DOHH2 (cell line): ENCODE data around the gene OPTC.
A peak's percentile ranks its signal among the peaks of the same experiment; 100 is the strongest.

Experiments used
- H3F3A ChIP-seq: fragments of 200-600 bp; sonication (generic), shearing (Covaris generic); 2 replicates; pipeline ENCODE4 v1.6.0; 2016; ENCODE audit warnings: antibody characterized with exemption, mild to moderate bottlenecking; ENCODE audit not compliant: control insufficient read depth, insufficient read depth
- H3K27ac ChIP-seq: fragments of 200-600 bp; sonication (generic); 2 replicates; pipeline ENCODE4 v1.5.1; 2014; ENCODE audit warnings: low read depth, mild to moderate bottlenecking, low read length, moderate library complexity
- H3K27me3 ChIP-seq: fragments of 200-600 bp; sonication (generic); 2 replicates; pipeline ENCODE4 v1.6.1; 2014; ENCODE audit warnings: mild to moderate bottlenecking, low read length, mixed read lengths; ENCODE audit not compliant: control insufficient read depth
- H3K36me3 ChIP-seq: fragments of 200-600 bp; sonication (generic); 2 replicates; pipeline ENCODE4 v1.6.1; 2014; ENCODE audit warnings: mild to moderate bottlenecking, low read length, moderate library complexity, mixed read lengths; ENCODE audit not compliant: control insufficient read depth
- H3K4me1 ChIP-seq: fragments of 200-600 bp; sonication (generic); 2 replicates; pipeline ENCODE4 v1.6.1; 2014; ENCODE audit warnings: mild to moderate bottlenecking, low read length, mixed read lengths; ENCODE audit not compliant: control insufficient read depth
- H3K4me2 ChIP-seq: fragments of 200-600 bp; sonication (generic); 2 replicates; pipeline ENCODE4 v1.6.0; 2014; ENCODE audit warnings: mild to moderate bottlenecking, low read length, moderate library complexity
- H3K4me3 ChIP-seq: fragments of 200-600 bp; sonication (generic); 2 replicates; pipeline ENCODE4 v1.5.1; 2014; ENCODE audit warnings: mild to moderate bottlenecking, low read length, mixed read lengths
- H3K79me2 ChIP-seq: fragments of 200-600 bp; sonication (generic); 2 replicates; pipeline ENCODE4 v1.6.1; 2014; ENCODE audit warnings: mild to moderate bottlenecking, low read length, mixed read lengths; ENCODE audit not compliant: control insufficient read depth
- H3K9me2 ChIP-seq: fragments of 200-600 bp; sonication (generic); replicated peaks from 2 replicates; pipeline ENCODE4 v1.6.1; 2014; ENCODE audit warnings: mild to moderate bottlenecking, low read length, mixed read lengths; ENCODE audit not compliant: control insufficient read depth
- H3K9me3 ChIP-seq: fragments of 200-600 bp; sonication (generic); 2 replicates; pipeline ENCODE4 v1.6.1; 2014; ENCODE audit warnings: antibody characterized with exemption, low read length, mixed read lengths; ENCODE audit not compliant: control insufficient read depth, insufficient read depth
- H4K20me1 ChIP-seq: fragments of 200-600 bp; sonication (generic); 2 replicates; pipeline ENCODE4 v1.6.0; 2014; ENCODE audit warnings: low read depth, mild to moderate bottlenecking, antibody characterized with exemption, low read length, moderate library complexity; ENCODE audit not compliant: control insufficient read depth, insufficient read depth
- EZH2phosphoT487 ChIP-seq: fragments of 200-600 bp; sonication (generic); IDR thresholded peaks from 2 replicates; pipeline ENCODE4 v1.6.1; 2017; ENCODE audit warnings: borderline replicate concordance, mild to moderate bottlenecking, antibody characterized with exemption, low read length, moderate library complexity, mixed read lengths
- TF ChIP-seq, protein P1 (sequence below): fragments of 200-600 bp; sonication (generic); IDR thresholded peaks from one replicate; pipeline ENCODE4 v1.5.1; 2014; ENCODE audit warnings: antibody characterized with exemption, mild to moderate bottlenecking, low read depth, low read length; ENCODE audit not compliant: poor library complexity, severe bottlenecking

The OPTC gene

DNA sequence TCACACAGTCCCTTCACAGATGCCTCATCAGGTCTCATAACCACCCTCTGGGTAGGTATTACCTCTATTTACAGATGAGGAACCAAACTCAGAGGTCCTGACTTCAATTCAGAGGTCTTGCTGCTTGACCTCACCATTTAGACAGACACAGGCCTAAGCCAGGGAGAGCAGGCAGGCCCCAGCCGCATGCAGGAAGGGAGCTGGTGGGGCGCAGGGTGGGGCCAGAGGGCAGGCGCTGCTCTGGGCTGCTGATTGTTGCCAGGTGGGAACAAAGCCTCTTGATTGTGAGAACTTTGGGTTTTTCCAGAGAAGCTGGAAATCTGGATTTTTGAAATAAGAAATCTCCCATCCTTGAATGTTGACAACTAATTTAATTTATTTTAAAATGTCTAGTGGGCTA is 38.2 kb upstream of the OPTC start:
- Histone ChIP-seq H3F3A (no peaks in the 10 kb centered on the region), H3K4me3 (no peak overlapping the region)

GRCh38 chr1:203456577-203456976 is 37.4 kb upstream of the OPTC start:
- Histone ChIP-seq H3F3A (no peaks in the 10 kb centered on the region), H4K20me1 (no peaks in the 10 kb centered on the region), H3K27ac (no peak overlapping the region), H3K79me2 (no peaks in the 10 kb centered on the region), H3K9me3 (no peaks in the 10 kb centered on the region), H3K4me1 (peaks cover 82% of the 10 kb centered on the region), H3K4me3 (no peak overlapping the region), H3K36me3 (no peaks in the 10 kb centered on the region), H3K27me3 (no peaks in the 10 kb centered on the region), H3K4me2 (no peak overlapping the region), H3K9me2 (no peaks in the 10 kb centered on the region)
- TF ChIP-seq, protein P1, sequence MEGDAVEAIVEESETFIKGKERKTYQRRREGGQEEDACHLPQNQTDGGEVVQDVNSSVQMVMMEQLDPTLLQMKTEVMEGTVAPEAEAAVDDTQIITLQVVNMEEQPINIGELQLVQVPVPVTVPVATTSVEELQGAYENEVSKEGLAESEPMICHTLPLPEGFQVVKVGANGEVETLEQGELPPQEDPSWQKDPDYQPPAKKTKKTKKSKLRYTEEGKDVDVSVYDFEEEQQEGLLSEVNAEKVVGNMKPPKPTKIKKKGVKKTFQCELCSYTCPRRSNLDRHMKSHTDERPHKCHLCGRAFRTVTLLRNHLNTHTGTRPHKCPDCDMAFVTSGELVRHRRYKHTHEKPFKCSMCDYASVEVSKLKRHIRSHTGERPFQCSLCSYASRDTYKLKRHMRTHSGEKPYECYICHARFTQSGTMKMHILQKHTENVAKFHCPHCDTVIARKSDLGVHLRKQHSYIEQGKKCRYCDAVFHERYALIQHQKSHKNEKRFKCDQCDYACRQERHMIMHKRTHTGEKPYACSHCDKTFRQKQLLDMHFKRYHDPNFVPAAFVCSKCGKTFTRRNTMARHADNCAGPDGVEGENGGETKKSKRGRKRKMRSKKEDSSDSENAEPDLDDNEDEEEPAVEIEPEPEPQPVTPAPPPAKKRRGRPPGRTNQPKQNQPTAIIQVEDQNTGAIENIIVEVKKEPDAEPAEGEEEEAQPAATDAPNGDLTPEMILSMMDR, result no peak
- TF ChIP-seq EZH2phosphoT487, result no peak

More for the DNA sequence above, 38.2 kb upstream of the OPTC start:
- TF ChIP-seq, protein P1, result no peak
- TF ChIP-seq EZH2phosphoT487, result no peak
- no peaks in the 10 kb centered on the region for H3K27me3 ChIP-seq
- no peaks in the 10 kb centered on the region for H3K9me2 ChIP-seq
- H3K4me1 ChIP-seq, result peaks cover 76% of the 10 kb centered on the region
- no peaks in the 10 kb centered on the region for H4K20me1 ChIP-seq
- no peak overlapping the region for H3K4me2 ChIP-seq
- H3K36me3 ChIP-seq, result no peaks in the 10 kb centered on the region
- H3K27ac ChIP-seq, result no peak overlapping the region
- H3K9me3 ChIP-seq, result no peaks in the 10 kb centered on the region
- no peaks in the 10 kb centered on the region for H3K79me2 ChIP-seq

DNA sequence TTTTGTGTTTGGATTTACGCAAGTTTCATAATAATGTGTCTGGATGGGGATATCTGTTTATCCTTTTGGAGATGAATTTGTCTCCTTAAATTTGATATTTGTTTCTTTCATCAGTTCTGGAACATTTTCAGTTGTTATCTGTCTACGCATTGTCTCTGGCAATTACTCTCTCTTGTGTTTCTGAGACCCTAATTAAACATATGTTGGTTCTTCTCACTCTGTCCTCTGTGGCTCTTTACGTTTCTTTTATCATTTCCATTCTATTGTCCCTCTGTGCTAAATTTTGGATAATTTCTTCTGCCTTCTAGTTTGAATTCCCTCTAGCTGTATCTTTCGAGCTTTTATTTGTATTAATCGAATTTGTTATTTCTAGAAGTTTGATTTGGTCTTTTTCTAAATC is 35.9 kb upstream of the OPTC start:
- no peak for TF ChIP-seq EZH2phosphoT487
- TF ChIP-seq, protein P1, result no peak
- Histone ChIP-seq H3F3A (no peaks in the 10 kb centered on the region), H3K36me3 (no peaks in the 10 kb centered on the region), H3K27ac (no peak overlapping the region), H3K4me1 (peaks cover 82% of the 10 kb centered on the region), H3K9me2 (no peaks in the 10 kb centered on the region), H3K79me2 (no peaks in the 10 kb centered on the region), H3K4me3 (no peak overlapping the region), H3K4me2 (no peak overlapping the region), H3K27me3 (no peaks in the 10 kb centered on the region), H4K20me1 (no peaks in the 10 kb centered on the region), H3K9me3 (no peaks in the 10 kb centered on the region)

GRCh38 chr1:203459671-203460201 is 34.2 kb upstream of the OPTC start:
- H3F3A ChIP-seq, result no peaks in the 10 kb centered on the region
- no peaks in the 10 kb centered on the region for H4K20me1 ChIP-seq
- peak overlapping the region; percentile 31 for H3K4me3 ChIP-seq
- no peaks in the 10 kb centered on the region for H3K27me3 ChIP-seq
- H3K79me2 ChIP-seq, result no peaks in the 10 kb centered on the region
- no peak for TF ChIP-seq EZH2phosphoT487
- TF ChIP-seq, protein P1, result no peak
- H3K4me2 ChIP-seq, result peak overlapping the region; percentile 68
- H3K36me3 ChIP-seq, result no peaks in the 10 kb centered on the region
- H3K27ac ChIP-seq, result peak overlapping the region; percentile 73; the same call in 1 of the 2 replicates
- peaks cover 75% of the 10 kb centered on the region for H3K4me1 ChIP-seq
- no peaks in the 10 kb centered on the region for H3K9me3 ChIP-seq
- H3K9me2 ChIP-seq, result no peaks in the 10 kb centered on the region
